Ishikawa (cell line): ENCODE data around the gene TP53BP1.

Experiments
- CEBPB ChIP-seq: IDR thresholded peaks from 2 replicates; pipeline ENCODE4 v1.6.1; 2012
- CREB1 ChIP-seq: IDR thresholded peaks from 2 replicates; pipeline ENCODE4 v1.6.1; 2012; ENCODE audit warnings: low read depth
- EGR1 ChIP-seq: IDR thresholded peaks from 2 replicates; pipeline ENCODE4 v1.6.1; 2012
- EP300 ChIP-seq: IDR thresholded peaks from 2 replicates; pipeline ENCODE4 v1.6.1; 2012; ENCODE audit warnings: borderline replicate concordance
- FOXM1 ChIP-seq: IDR thresholded peaks from 2 replicates; pipeline ENCODE4 v1.6.1; 2012; ENCODE audit warnings: low read depth, borderline replicate concordance
- MAX ChIP-seq: IDR thresholded peaks from 2 replicates; pipeline ENCODE4 v1.6.1; 2012
- NFIC ChIP-seq: IDR thresholded peaks from 2 replicates; pipeline ENCODE4 v1.6.1; 2012
- RAD21 ChIP-seq: IDR thresholded peaks from 2 replicates; pipeline ENCODE4 v1.6.1; 2012; ENCODE audit warnings: low read depth
- REST ChIP-seq: IDR thresholded peaks from 2 replicates; pipeline ENCODE4 v1.6.1; 2012; ENCODE audit warnings: low read depth, mild to moderate bottlenecking
- TAF1 ChIP-seq: IDR thresholded peaks from 2 replicates; pipeline ENCODE4 v1.6.1; 2012; ENCODE audit warnings: low read depth, mild to moderate bottlenecking
- TCF12 ChIP-seq: IDR thresholded peaks from 2 replicates; pipeline ENCODE4 v1.6.1; 2012; ENCODE audit warnings: low read depth
- TEAD4 ChIP-seq: IDR thresholded peaks from 2 replicates; pipeline ENCODE4 v1.6.1; 2012
- USF1 ChIP-seq: IDR thresholded peaks from 2 replicates; pipeline ENCODE4 v1.6.1; 2012
- YY1 ChIP-seq: IDR thresholded peaks from 2 replicates; pipeline ENCODE4 v1.6.1; 2012; ENCODE audit warnings: low read depth
- ZBTB7A ChIP-seq: IDR thresholded peaks from 2 replicates; pipeline ENCODE4 v1.6.1; 2012; ENCODE audit warnings: low read depth

Gene TP53BP1

GRCh38 chr15:43522247-43522646 lies 29.3 kb upstream of the TP53BP1 start:
- TF ChIP-seq TCF12 (no peak), FOXM1 (no peak), RAD21 (no peak), TAF1 (no peak), TEAD4 (no peak), YY1 (no peak), EGR1 (no peak), REST (no peak), ZBTB7A (no peak), MAX (no peak), USF1 (no peak), CREB1 (no peak), EP300 (no peak), NFIC (no peak)

- TF ChIP-seq FOXM1 (no peak), TAF1 (no peak), CEBPB (no peak), EP300 (no peak)
Measured at GRCh38 chr15:43521419-43521818, 28.5 kb upstream of the TP53BP1 start.

GRCh38 chr15:43520138-43520537 lies 27.2 kb upstream of the TP53BP1 start:
- TF ChIP-seq MAX (no peak), CEBPB (no peak)

- TF ChIP-seq TEAD4 (no peak), REST (no peak), CEBPB (no peak), YY1 (no peak), RAD21 (no peak), MAX (no peak), USF1 (no peak), NFIC (no peak), ZBTB7A (no peak), EP300 (no peak), FOXM1 (no peak), TCF12 (no peak), EGR1 (no peak), CREB1 (no peak), TAF1 (no peak)
Measured at GRCh38 chr15:43519196-43519595, 26.2 kb upstream of the TP53BP1 start.

GRCh38 chr15:43518197-43518761 lies 25.3 kb upstream of the TP53BP1 start:
- TF ChIP-seq REST (no peak), EP300 (no peak), TEAD4 (no peak), USF1 (no peak), RAD21 (no peak), TCF12 (no peak), CEBPB (no peak), NFIC (no peak), FOXM1 (no peak), CREB1 (no peak), YY1 (no peak), TAF1 (no peak), ZBTB7A (no peak), MAX (no peak), EGR1 (no peak)
